Measurements from ENCODE around the gene CHCT1. TPM values are rescaled to one million over a fixed set of nuclear protein-coding genes. Genes with fewer than 3 reads are reported as not detected.

Gene CHCT1
- total and polyA plus RNA-seq, 2 of the 8 experiments (the other 6 are each of a cell fraction or from before 2014, with no cell fraction given) = 0.06 TPM; not detected in 1

DNA sequence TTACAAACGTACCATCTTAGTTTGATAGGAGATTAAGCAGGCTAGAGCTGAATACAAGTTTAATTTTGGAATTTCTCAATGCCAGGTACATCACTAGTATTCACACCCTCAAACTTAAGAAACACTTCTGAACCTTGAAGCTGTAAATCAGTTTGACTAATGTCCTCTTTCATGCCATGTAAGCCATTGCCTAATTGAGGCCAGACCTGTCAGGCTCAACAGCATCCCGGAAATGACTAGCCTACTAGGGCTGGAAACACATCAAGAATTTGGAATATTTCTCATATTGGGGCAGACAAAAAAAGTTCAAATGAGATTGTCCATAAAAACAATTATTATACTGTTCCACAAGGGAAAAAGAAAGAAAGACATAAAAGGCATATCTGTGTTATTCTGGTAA lies 32.1 kb upstream of the CHCT1 start:
- no peak overlapping the region for H2BK12ac ChIP-seq (ENCODE audit: low read depth, low read length)
- H3K23me2 ChIP-seq (ENCODE audit: low read depth, low read length) = peaks cover 17% of the 10 kb centered on the region
- H3K27ac ChIP-seq (ENCODE audit: low read depth, low read length) = no peak overlapping the region
- peaks cover 6 to 58% of the 10 kb centered on the region in 2 experiments; a peak in 3 of 4 replicates for H3K79me2 ChIP-seq (ENCODE audit: control insufficient read depth in 1 of 2, insufficient read depth in 2 of 2, low read length in 2 of 2)
- no peak overlapping the region for H2AK5ac ChIP-seq (ENCODE audit: low read depth, low read length)
- H2BK20ac ChIP-seq (ENCODE audit: low read length) = no peak overlapping the region
- CTCF ChIA-PET (ENCODE audit: partially characterized antibody) = interaction anchor here (0.6 kb wide), 3 partner anchors 18 to 136 kb away, joined by 3 to 7 read pairs (median 4); partner anchors contain the start of gene APPBP2
- H3K14ac ChIP-seq (ENCODE audit: insufficient read length) = no peak overlapping the region
- H4K20me1 ChIP-seq (replicated peaks in 1 of 2; ENCODE audit: control insufficient read depth in 1 of 2, insufficient read depth in 2 of 2, low read length in 2 of 2) = no peaks in the 10 kb centered on the region
- 78% methylated on average over 2 of the region's 2 CpGs; no CpG with 5 or more reads in 1 of the 2 experiments for WGBS, 2 experiments (ENCODE audit: extremely low coverage in 1 of 2, insufficient coverage in 1 of 2, insufficient read length in 1 of 2, insufficient replicate concordance in 2 of 2, low coverage in 1 of 2, low lambda C conversion rate in 2 of 2, missing lambda C conversion rate in 1 of 2)
- H3K9me3 ChIP-seq (ENCODE audit: insufficient read depth in 2 of 2, low read depth in 1 of 2, low read length in 1 of 2) = no peaks in the 10 kb centered on the region
- H4K5ac ChIP-seq (ENCODE audit: insufficient read length, low read depth, low read length) = no peak overlapping the region
- peak overlapping the region; percentile 80 to 98 for H3K4me2 ChIP-seq (ENCODE audit: insufficient read depth in 1 of 2, low read depth in 2 of 2, low read length in 2 of 2)
- H3K18ac ChIP-seq (ENCODE audit: extremely low read depth, low read length) = no peak overlapping the region
- H2BK15ac ChIP-seq (ENCODE audit: low read length) = no peak overlapping the region
- H2AFZ ChIP-seq (ENCODE audit: low read length) = no peak overlapping the region
- FAIRE-seq (no peak), DNase-seq (ENCODE audit: low read depth in 1 of 2, low spot score in 2 of 2) (no peak)
- no peak overlapping the region for H3K4ac ChIP-seq (replicated peaks; ENCODE audit: insufficient read length, low read depth, low read length)
- H3K4me1 ChIP-seq (replicated peaks in 1 of 4; ENCODE audit: control insufficient read depth in 3 of 4, insufficient read depth in 4 of 4, low read length in 3 of 4) = peaks cover 4 to 18% (median 10%) of the 10 kb centered on the region in 4 experiments
- H3K27me3 ChIP-seq (replicated peaks in 1 of 4; ENCODE audit: control insufficient read depth in 3 of 4, extremely low read depth in 1 of 4, insufficient read depth in 3 of 4, low read length in 3 of 4) = no peaks in the 10 kb centered on the region
- no peak overlapping the region for H3K23ac ChIP-seq (ENCODE audit: insufficient read length)
- no peak overlapping the region for H2BK120ac ChIP-seq (replicated peaks; ENCODE audit: low read depth, low read length)
- H3K56ac ChIP-seq (replicated peaks; ENCODE audit: insufficient read length, low read depth, low read length) = no peak overlapping the region
- no peak overlapping the region for H4K8ac ChIP-seq (ENCODE audit: extremely low read depth, insufficient read depth, low read length)
- H3K4me3 ChIP-seq (ENCODE audit: extremely low read depth in 1 of 4, insufficient read depth in 2 of 4, low read depth in 3 of 4, low read length in 4 of 4) = peak overlapping the region; percentile 80 to 96 (median 90); a peak in 7 of 8 replicates
- H4K91ac ChIP-seq (replicated peaks; ENCODE audit: insufficient read length, low read length) = no peak overlapping the region
- H2BK5ac ChIP-seq (ENCODE audit: low read depth, low read length) = no peak overlapping the region
- POLR2A ChIA-PET (ENCODE audit: partially characterized antibody) = interaction anchor here (1.3 kb wide), 1 partner anchor 63 kb away, joined by 6 read pairs; no protein-coding TSS in a partner anchor
- no peak overlapping the region for H3K9ac ChIP-seq (replicated peaks in 1 of 4; ENCODE audit: extremely low read depth in 1 of 4, low read depth in 3 of 4, low read length in 3 of 4)
- H3K36me3 ChIP-seq (ENCODE audit: control insufficient read depth in 2 of 4, insufficient read depth in 4 of 4, low read length in 3 of 4) = no peaks in the 10 kb centered on the region
- no peaks in the 10 kb centered on the region for H3K79me1 ChIP-seq (ENCODE audit: low read depth, low read length)
- TF ChIP-seq, protein P1, sequence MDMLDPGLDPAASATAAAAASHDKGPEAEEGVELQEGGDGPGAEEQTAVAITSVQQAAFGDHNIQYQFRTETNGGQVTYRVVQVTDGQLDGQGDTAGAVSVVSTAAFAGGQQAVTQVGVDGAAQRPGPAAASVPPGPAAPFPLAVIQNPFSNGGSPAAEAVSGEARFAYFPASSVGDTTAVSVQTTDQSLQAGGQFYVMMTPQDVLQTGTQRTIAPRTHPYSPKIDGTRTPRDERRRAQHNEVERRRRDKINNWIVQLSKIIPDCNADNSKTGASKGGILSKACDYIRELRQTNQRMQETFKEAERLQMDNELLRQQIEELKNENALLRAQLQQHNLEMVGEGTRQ (IDR thresholded peaks at IDR 0.05; ENCODE audit: low read length) = no peak
- TF ChIP-seq, protein P2, sequence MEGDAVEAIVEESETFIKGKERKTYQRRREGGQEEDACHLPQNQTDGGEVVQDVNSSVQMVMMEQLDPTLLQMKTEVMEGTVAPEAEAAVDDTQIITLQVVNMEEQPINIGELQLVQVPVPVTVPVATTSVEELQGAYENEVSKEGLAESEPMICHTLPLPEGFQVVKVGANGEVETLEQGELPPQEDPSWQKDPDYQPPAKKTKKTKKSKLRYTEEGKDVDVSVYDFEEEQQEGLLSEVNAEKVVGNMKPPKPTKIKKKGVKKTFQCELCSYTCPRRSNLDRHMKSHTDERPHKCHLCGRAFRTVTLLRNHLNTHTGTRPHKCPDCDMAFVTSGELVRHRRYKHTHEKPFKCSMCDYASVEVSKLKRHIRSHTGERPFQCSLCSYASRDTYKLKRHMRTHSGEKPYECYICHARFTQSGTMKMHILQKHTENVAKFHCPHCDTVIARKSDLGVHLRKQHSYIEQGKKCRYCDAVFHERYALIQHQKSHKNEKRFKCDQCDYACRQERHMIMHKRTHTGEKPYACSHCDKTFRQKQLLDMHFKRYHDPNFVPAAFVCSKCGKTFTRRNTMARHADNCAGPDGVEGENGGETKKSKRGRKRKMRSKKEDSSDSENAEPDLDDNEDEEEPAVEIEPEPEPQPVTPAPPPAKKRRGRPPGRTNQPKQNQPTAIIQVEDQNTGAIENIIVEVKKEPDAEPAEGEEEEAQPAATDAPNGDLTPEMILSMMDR (IDR thresholded peaks at IDR 0.05; ENCODE audit: control extremely low read depth in 1 of 3, insufficient read depth in 1 of 3, low read depth in 1 of 3, low read length in 3 of 3) = no peak
- TF ChIP-seq SAP30 (IDR thresholded peaks at IDR 0.05; ENCODE audit: insufficient read depth, insufficient replicate concordance, low read length) (no peak), RAD21 (IDR thresholded peaks at IDR 0.05 in 1 of 2, conservative IDR thresholded peaks at IDR 0.05 in 1 of 2; ENCODE audit: low read depth in 2 of 2, low read length in 2 of 2) (no peak), POU5F1 (IDR thresholded peaks at IDR 0.05; ENCODE audit: low read depth, low read length) (no peak), BACH1 (IDR thresholded peaks at IDR 0.05; ENCODE audit: low read length) (no peak)
- TF ChIP-seq, protein P3, sequence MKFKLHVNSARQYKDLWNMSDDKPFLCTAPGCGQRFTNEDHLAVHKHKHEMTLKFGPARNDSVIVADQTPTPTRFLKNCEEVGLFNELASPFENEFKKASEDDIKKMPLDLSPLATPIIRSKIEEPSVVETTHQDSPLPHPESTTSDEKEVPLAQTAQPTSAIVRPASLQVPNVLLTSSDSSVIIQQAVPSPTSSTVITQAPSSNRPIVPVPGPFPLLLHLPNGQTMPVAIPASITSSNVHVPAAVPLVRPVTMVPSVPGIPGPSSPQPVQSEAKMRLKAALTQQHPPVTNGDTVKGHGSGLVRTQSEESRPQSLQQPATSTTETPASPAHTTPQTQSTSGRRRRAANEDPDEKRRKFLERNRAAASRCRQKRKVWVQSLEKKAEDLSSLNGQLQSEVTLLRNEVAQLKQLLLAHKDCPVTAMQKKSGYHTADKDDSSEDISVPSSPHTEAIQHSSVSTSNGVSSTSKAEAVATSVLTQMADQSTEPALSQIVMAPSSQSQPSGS (IDR thresholded peaks at IDR 0.05; ENCODE audit: low read length) = no peak

Data from H1 (cell line).